ENCODE results near the gene PANX1. TPM values are rescaled to one million over a fixed set of nuclear protein-coding genes. Genes with fewer than 3 reads are reported as not detected.
"Not testable (repeated sequence)": the region's sequence is repeated elsewhere in the genome, so short reads cannot be mapped to it uniquely, and the experiment has no call there.

Gene PANX1
- total and polyA plus RNA-seq, 2 donors = 13.2 to 30.7 TPM

GRCh38 chr11:94117197-94117574 lies 11.5 kb upstream of the PANX1 start:
- Histone ChIP-seq H3K4me3 (ENCODE audit: low read depth, low read length) (no peak overlapping the region), H3K4me1 (ENCODE audit: insufficient read depth) (no peaks in the 10 kb centered on the region), H3K36me3 (ENCODE audit: insufficient read depth) (no peaks in the 10 kb centered on the region), H3K27ac (ENCODE audit: low read depth) (no peak overlapping the region)
- 91% methylated on average over 1 of the region's 1 CpG for WGBS
- no peak for DNase-seq (ENCODE audit: extremely low spot score)

- H3K36me3 ChIP-seq (ENCODE audit: insufficient read depth) = no peaks in the 10 kb centered on the region
- no peak overlapping the region for H3K4me3 ChIP-seq (ENCODE audit: low read depth, low read length)
- DNase-seq (ENCODE audit: extremely low spot score) = no peak
- no peaks in the 10 kb centered on the region for H3K4me1 ChIP-seq (ENCODE audit: insufficient read depth)
- no peak overlapping the region for H3K27ac ChIP-seq (ENCODE audit: low read depth)
Measured at GRCh38 chr11:94117871-94118270, 10.8 kb upstream of the PANX1 start.

GRCh38 chr11:94119676-94120075 lies 9.0 kb upstream of the PANX1 start:
- not testable (repeated sequence) for H3K27ac ChIP-seq (ENCODE audit: low read depth); H3K4me1 ChIP-seq (ENCODE audit: insufficient read depth); H3K36me3 ChIP-seq (ENCODE audit: insufficient read depth); H3K4me3 ChIP-seq (ENCODE audit: low read depth, low read length); DNase-seq (ENCODE audit: extremely low spot score)
- 94% methylated on average over 6 of the region's 6 CpGs for WGBS

- DNase-seq (ENCODE audit: extremely low spot score); H3K27ac ChIP-seq (ENCODE audit: low read depth); H3K4me3 ChIP-seq (ENCODE audit: low read depth, low read length); H3K36me3 ChIP-seq (ENCODE audit: insufficient read depth); H3K4me1 ChIP-seq (ENCODE audit: insufficient read depth): not testable (repeated sequence)
- WGBS = 83% methylated on average over 2 of the region's 2 CpGs
Measured at GRCh38 chr11:94120516-94120915, 8.1 kb upstream of the PANX1 start.

- Histone ChIP-seq H3K27ac (ENCODE audit: low read depth) (no peak overlapping the region), H3K36me3 (ENCODE audit: insufficient read depth) (no peaks in the 10 kb centered on the region), H3K4me3 (ENCODE audit: low read depth, low read length) (no peak overlapping the region), H3K4me1 (ENCODE audit: insufficient read depth) (no peaks in the 10 kb centered on the region)
- 97% methylated on average over 6 of the region's 6 CpGs for WGBS
- no peak for DNase-seq (ENCODE audit: extremely low spot score)
Measured at GRCh38 chr11:94120946-94121345, 7.7 kb upstream of the PANX1 start.

- 93% methylated on average over 8 of the region's 8 CpGs for WGBS
- DNase-seq (ENCODE audit: extremely low spot score) = no peak
- Histone ChIP-seq H3K4me3 (ENCODE audit: low read depth, low read length) (no peak overlapping the region), H3K36me3 (ENCODE audit: insufficient read depth) (no peaks in the 10 kb centered on the region), H3K4me1 (ENCODE audit: insufficient read depth) (no peaks in the 10 kb centered on the region), H3K27ac (ENCODE audit: low read depth) (no peak overlapping the region)
Measured at GRCh38 chr11:94125407-94126115, 3.1 kb upstream of the PANX1 start.

- no peak for DNase-seq (ENCODE audit: extremely low spot score)
- Histone ChIP-seq H3K4me3 (ENCODE audit: low read depth, low read length) (no peak overlapping the region), H3K27ac (ENCODE audit: low read depth) (no peak overlapping the region), H3K36me3 (ENCODE audit: insufficient read depth) (no peaks in the 10 kb centered on the region), H3K4me1 (ENCODE audit: insufficient read depth) (no peaks in the 10 kb centered on the region)
Measured at GRCh38 chr11:94127638-94128037, 1.0 kb upstream of the PANX1 start.

GRCh38 chr11:94128291-94128745 lies 323 bp upstream of the PANX1 start:
- peak overlapping the region; percentile 94 for H3K27ac ChIP-seq (ENCODE audit: low read depth)
- DNase-seq (ENCODE audit: extremely low spot score) = peak; percentile 51
- H3K4me3 ChIP-seq (ENCODE audit: low read depth, low read length) = peak overlapping the region; percentile 66
- no peaks in the 10 kb centered on the region for H3K36me3 ChIP-seq (ENCODE audit: insufficient read depth)
- H3K4me1 ChIP-seq (ENCODE audit: insufficient read depth) = peaks cover 3% of the 10 kb centered on the region
- under 1% methylated on average over 23 of the region's 23 CpGs for WGBS

- Histone ChIP-seq H3K4me1 (ENCODE audit: insufficient read depth) (peaks cover 3% of the 10 kb centered on the region), H3K27ac (ENCODE audit: low read depth) (peak overlapping the region; percentile 94), H3K36me3 (ENCODE audit: insufficient read depth) (no peaks in the 10 kb centered on the region), H3K4me3 (ENCODE audit: low read depth, low read length) (peak overlapping the region; percentile 66)
- 12% methylated on average over 20 of the region's 20 CpGs for WGBS
- DNase-seq (ENCODE audit: extremely low spot score) = no peak
Measured at GRCh38 chr11:94129512-94130297, 1.1 kb downstream of the PANX1 start.

- peaks cover 3% of the 10 kb centered on the region for H3K4me1 ChIP-seq (ENCODE audit: insufficient read depth)
- H3K27ac ChIP-seq (ENCODE audit: low read depth) = peak overlapping the region; percentile 30
- no peak for DNase-seq (ENCODE audit: extremely low spot score)
- H3K4me3 ChIP-seq (ENCODE audit: low read depth, low read length) = no peak overlapping the region
- no peaks in the 10 kb centered on the region for H3K36me3 ChIP-seq (ENCODE audit: insufficient read depth)
- 70% methylated on average over 7 of the region's 7 CpGs for WGBS
Measured at GRCh38 chr11:94130298-94131046, 1.8 kb downstream of the PANX1 start.

GRCh38 chr11:94131047-94131717 lies 2.5 kb downstream of the PANX1 start:
- WGBS = 73% methylated on average over 3 of the region's 3 CpGs
- Histone ChIP-seq H3K27ac (ENCODE audit: low read depth) (no peak overlapping the region), H3K36me3 (ENCODE audit: insufficient read depth) (no peaks in the 10 kb centered on the region), H3K4me3 (ENCODE audit: low read depth, low read length) (no peak overlapping the region), H3K4me1 (ENCODE audit: insufficient read depth) (peaks cover 3% of the 10 kb centered on the region)
- DNase-seq (ENCODE audit: extremely low spot score) = no peak

GRCh38 chr11:94131718-94132115 lies 3.1 kb downstream of the PANX1 start:
- DNase-seq (ENCODE audit: extremely low spot score) = peak; percentile 29

GRCh38 chr11:94132152-94132558 lies 3.5 kb downstream of the PANX1 start:
- no peak for DNase-seq (ENCODE audit: extremely low spot score)
- peaks cover 3% of the 10 kb centered on the region for H3K4me1 ChIP-seq (ENCODE audit: insufficient read depth)

More at GRCh38 chr11:94131718-94132115, 3.1 kb downstream of the PANX1 start:
- Histone ChIP-seq H3K4me3 (ENCODE audit: low read depth, low read length) (no peak overlapping the region), H3K4me1 (ENCODE audit: insufficient read depth) (peaks cover 3% of the 10 kb centered on the region), H3K27ac (ENCODE audit: low read depth) (no peak overlapping the region), H3K36me3 (ENCODE audit: insufficient read depth) (no peaks in the 10 kb centered on the region)
- WGBS = 10% methylated on average over 1 of the region's 1 CpG

More at GRCh38 chr11:94132152-94132558, 3.5 kb downstream of the PANX1 start:
- WGBS = 47% methylated on average over 5 of the region's 5 CpGs
- no peaks in the 10 kb centered on the region for H3K36me3 ChIP-seq (ENCODE audit: insufficient read depth)
- no peak overlapping the region for H3K4me3 ChIP-seq (ENCODE audit: low read depth, low read length)
- no peak overlapping the region for H3K27ac ChIP-seq (ENCODE audit: low read depth)

All from urinary bladder (tissue), 4 donors.